Esophagus squamous epithelium (tissue), 4 donors: ENCODE results near the gene TBC1D9.

Experiments
- POLR2A ChIP-seq, 4 donors: fragments of 450-650 bp; IDR thresholded peaks; one replicate each; pipeline ENCODE4 v1.6.1; 2017; ENCODE audit warnings: antibody characterized with exemption in 4 of 4, mild to moderate bottlenecking in 4 of 4, moderate library complexity in 3 of 4
- TF ChIP-seq, protein P1 (sequence below), 6 experiments: fragments of 450-650 bp in 4 of 6; fragments of 200-600 bp in 2 of 6; sonication (generic) in 2 of 6; IDR thresholded peaks; one replicate each; pipeline ENCODE4 v1.5.1; 2016 to 2019; ENCODE audit warnings: antibody characterized with exemption in 6 of 6, mild to moderate bottlenecking in 4 of 6, moderate library complexity in 4 of 6

DNA sequence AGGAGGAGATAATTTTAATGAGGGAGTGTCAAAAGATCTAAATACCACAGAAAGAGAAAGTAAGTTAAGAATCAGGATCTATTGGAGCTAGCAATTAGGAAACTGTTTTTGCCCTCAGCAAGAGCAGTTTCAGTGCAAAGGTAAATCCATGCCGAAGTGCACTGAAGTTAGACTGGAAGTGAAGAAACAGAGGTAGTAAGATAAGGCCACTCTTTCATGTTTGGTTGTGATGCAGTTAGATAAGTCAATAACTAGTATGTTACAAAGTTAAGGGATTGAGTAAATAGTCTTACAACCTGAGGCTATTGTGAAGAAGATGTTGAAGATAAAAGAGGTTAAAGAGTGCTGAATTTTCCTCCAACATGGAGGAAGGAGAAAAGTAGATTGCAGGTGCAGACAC is 140.7 kb downstream of the TBC1D9 start:
- TF ChIP-seq, protein P1, sequence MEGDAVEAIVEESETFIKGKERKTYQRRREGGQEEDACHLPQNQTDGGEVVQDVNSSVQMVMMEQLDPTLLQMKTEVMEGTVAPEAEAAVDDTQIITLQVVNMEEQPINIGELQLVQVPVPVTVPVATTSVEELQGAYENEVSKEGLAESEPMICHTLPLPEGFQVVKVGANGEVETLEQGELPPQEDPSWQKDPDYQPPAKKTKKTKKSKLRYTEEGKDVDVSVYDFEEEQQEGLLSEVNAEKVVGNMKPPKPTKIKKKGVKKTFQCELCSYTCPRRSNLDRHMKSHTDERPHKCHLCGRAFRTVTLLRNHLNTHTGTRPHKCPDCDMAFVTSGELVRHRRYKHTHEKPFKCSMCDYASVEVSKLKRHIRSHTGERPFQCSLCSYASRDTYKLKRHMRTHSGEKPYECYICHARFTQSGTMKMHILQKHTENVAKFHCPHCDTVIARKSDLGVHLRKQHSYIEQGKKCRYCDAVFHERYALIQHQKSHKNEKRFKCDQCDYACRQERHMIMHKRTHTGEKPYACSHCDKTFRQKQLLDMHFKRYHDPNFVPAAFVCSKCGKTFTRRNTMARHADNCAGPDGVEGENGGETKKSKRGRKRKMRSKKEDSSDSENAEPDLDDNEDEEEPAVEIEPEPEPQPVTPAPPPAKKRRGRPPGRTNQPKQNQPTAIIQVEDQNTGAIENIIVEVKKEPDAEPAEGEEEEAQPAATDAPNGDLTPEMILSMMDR (IDR thresholded peaks at IDR 0.05): no peak
- no peak for TF ChIP-seq POLR2A (IDR thresholded peaks at IDR 0.05)
